Lower lobe of right lung (tissue), 2 donors: ENCODE results near the gene ARHGAP23. TPM values are rescaled to one million over a fixed set of nuclear protein-coding genes. Genes with fewer than 3 reads are reported as not detected.

ENCODE experiments used
- ATAC-seq, 2 donors: fragments of 200-7000 bp; cut with Tn5 transposase; one replicate each; pipeline ENCODE4 v1.9.1; 2020 to 2022; ENCODE audit warnings: mild to moderate bottlenecking in 2 of 2, moderate library complexity in 2 of 2
- DNase-seq: peaks from one replicate; pipeline ENCODE4 v3.0.0-alpha.2; 2020
- H3K27ac ChIP-seq: fragments of 200-600 bp; one replicate; pipeline ENCODE4 v1.8.0; 2022
- H3K27me3 ChIP-seq: fragments of 200-600 bp; one replicate; pipeline ENCODE4 v1.8.0; 2022; ENCODE audit warnings: low read depth
- H3K36me3 ChIP-seq: fragments of 200-600 bp; one replicate; pipeline ENCODE4 v1.8.0; 2022; ENCODE audit warnings: mild to moderate bottlenecking
- H3K4me1 ChIP-seq: fragments of 200-600 bp; one replicate; pipeline ENCODE4 v1.8.0; 2022
- H3K4me3 ChIP-seq: fragments of 200-600 bp; one replicate; pipeline ENCODE4 v1.8.0; 2022; ENCODE audit warnings: mild to moderate bottlenecking
- H3K9me3 ChIP-seq: fragments of 200-600 bp; one replicate; pipeline ENCODE4 v1.8.0; 2022
- CTCF ChIP-seq: fragments of 200-600 bp; IDR thresholded peaks from one replicate; pipeline ENCODE4 v1.8.0; 2022; ENCODE audit warnings: antibody characterized with exemption, mild to moderate bottlenecking
- intact Hi-C: fragments of 100-400 bp; cut with DNase I; formaldehyde crosslinking; loops from one replicate; pipeline ENCODE4 v1.11.0; 2022
- total RNA-seq: library from RNA; stranded (reverse); fragmentation: NEBNext Ultra II Directional; extraction: Animal tissue kit (Norgen Biotek cat#: 25700); gene quantifications from one replicate; pipeline ENCODE4 v1.2.1, GENCODE V29; 2021
- donor health status: DM: no; HTN: yes; CAD: no; lungs with severe emphysema.

ARHGAP23 gene
- total RNA-seq, 1 donor from 2014 or later = 48.4 TPM

- ATAC-seq = no peak
- H3K36me3 ChIP-seq = no peaks in the 10 kb centered on the region
- no peak for DNase-seq
- H3K4me1 ChIP-seq = no peaks in the 10 kb centered on the region
- no peaks in the 10 kb centered on the region for H3K9me3 ChIP-seq
- H3K27me3 ChIP-seq = peaks cover 31% of the 10 kb centered on the region
- intact Hi-C loops = no loop called here
- no peak for TF ChIP-seq CTCF
- H3K27ac ChIP-seq = no peak overlapping the region
- no peak overlapping the region for H3K4me3 ChIP-seq
These were observed 119.2 kb downstream of the ARHGAP23 start for GRCh38 chr17:38547444-38547843.

- Histone ChIP-seq H3K4me1 (no peaks in the 10 kb centered on the region), H3K36me3 (no peaks in the 10 kb centered on the region), H3K27me3 (peaks cover 29% of the 10 kb centered on the region), H3K9me3 (no peaks in the 10 kb centered on the region), H3K27ac (no peak overlapping the region), H3K4me3 (no peak overlapping the region)
- TF ChIP-seq CTCF = no peak
- intact Hi-C loops = no loop called here
- no peak for ATAC-seq
- DNase-seq = no peak
These were observed 121.0 kb downstream of the ARHGAP23 start for GRCh38 chr17:38549285-38549684.

GRCh38 chr17:38550661-38551060 lies 122.4 kb downstream of the ARHGAP23 start:
- Histone ChIP-seq H3K27me3 (peaks cover 22% of the 10 kb centered on the region), H3K36me3 (no peaks in the 10 kb centered on the region), H3K4me3 (no peak overlapping the region), H3K27ac (no peak overlapping the region), H3K4me1 (no peaks in the 10 kb centered on the region), H3K9me3 (no peaks in the 10 kb centered on the region)
- DNase-seq (no peak), ATAC-seq (peak in 1 of 2 donors; percentile 8)
- no peak for TF ChIP-seq CTCF
- intact Hi-C loops = no loop called here

GRCh38 chr17:38551121-38551520 lies 122.9 kb downstream of the ARHGAP23 start:
- ATAC-seq (no peak), DNase-seq (no peak)
- Histone ChIP-seq H3K27ac (no peak overlapping the region), H3K4me3 (no peak overlapping the region), H3K36me3 (no peaks in the 10 kb centered on the region), H3K9me3 (no peaks in the 10 kb centered on the region), H3K27me3 (peaks cover 18% of the 10 kb centered on the region), H3K4me1 (no peaks in the 10 kb centered on the region)
- no peak for TF ChIP-seq CTCF
- intact Hi-C loops = no loop called here

GRCh38 chr17:38552343-38552742 lies 124.1 kb downstream of the ARHGAP23 start:
- intact Hi-C loops = no loop called here
- Histone ChIP-seq H3K27ac (no peak overlapping the region), H3K27me3 (peaks cover 10% of the 10 kb centered on the region), H3K9me3 (no peaks in the 10 kb centered on the region), H3K4me3 (no peak overlapping the region), H3K36me3 (no peaks in the 10 kb centered on the region), H3K4me1 (peaks cover 9% of the 10 kb centered on the region)
- no peak for ATAC-seq
- no peak for TF ChIP-seq CTCF
- DNase-seq = no peak
